Right atrium auricular region (tissue), 2 donors: ENCODE measurements around the gene EID2. TPM values are rescaled to one million over a fixed set of nuclear protein-coding genes. Genes with fewer than 3 reads are reported as not detected.

Experiments used
- DNase-seq: peaks from one replicate; pipeline ENCODE4 v3.0.0-alpha.2; 2019; ENCODE audit warnings: low spot score
- H3K27ac ChIP-seq, 2 donors: fragments of 200-600 bp; sonication (generic); 1 replicate in 1 of 2; 2 replicates in 1 of 2; pipeline ENCODE4 v1.5.1; 2016 to 2019
- H3K27me3 ChIP-seq, 2 donors: fragments of 200-600 bp; sonication (generic); one replicate each; pipeline versions ENCODE4 v1.5.1 to v1.6.0; 2017 to 2019
- H3K36me3 ChIP-seq: fragments of 200-600 bp; sonication (generic); one replicate; pipeline ENCODE4 v1.5.1; 2016
- H3K4me1 ChIP-seq, 2 donors: fragments of 200-600 bp; sonication (generic); one replicate each; pipeline versions ENCODE4 v1.5.1 to v1.6.0; 2017 to 2019
- H3K4me3 ChIP-seq, 2 donors: fragments of 200-600 bp; sonication (generic); 1 replicate in 1 of 2; 2 replicates in 1 of 2; pipeline ENCODE4 v1.5.1; 2017 to 2019; ENCODE audit warnings: mild to moderate bottlenecking in 1 of 2, moderate library complexity in 1 of 2
- H3K9me3 ChIP-seq, 2 donors: fragments of 200-600 bp; sonication (generic); one replicate each; pipeline ENCODE4 v1.5.1; 2019
- CTCF ChIP-seq, 2 donors: fragments of 200-600 bp; sonication (generic); IDR thresholded peaks; one replicate each; pipeline ENCODE4 v1.5.1; 2019; ENCODE audit warnings: antibody characterized with exemption in 2 of 2
- total RNA-seq, 2 donors: library from RNA; depleted of rRNA; stranded (reverse); fragments of >200 nt; gene quantifications; one replicate each; pipeline ENCODE4 v1.1.0, GENCODE V29; 2016

The EID2 gene
- total RNA-seq, 2 donors from 2014 or later, result 6.7 to 11.1 TPM

GRCh38 chr19:39507715-39508364 is 32.1 kb downstream of the EID2 start:
- Histone ChIP-seq H3K27me3 (peaks cover 0 to 9% of the 10 kb centered on the region in 2 donors), H3K9me3 (no peaks in the 10 kb centered on the region), H3K4me3 (peak overlapping the region in 1 of 2 donors; percentile 46), H3K27ac (no peak overlapping the region), H3K36me3 (no peaks in the 10 kb centered on the region), H3K4me1 (peaks cover 0 to 9% of the 10 kb centered on the region in 2 donors)
- no peak for DNase-seq
- no peak for TF ChIP-seq CTCF (IDR thresholded peaks at IDR 0.05)

GRCh38 chr19:39506944-39507714 is 32.8 kb downstream of the EID2 start:
- Histone ChIP-seq H3K4me3 (peak overlapping the region; percentile 17 to 46), H3K9me3 (no peaks in the 10 kb centered on the region), H3K27me3 (peaks cover 0 to 9% of the 10 kb centered on the region in 2 donors), H3K27ac (no peak overlapping the region), H3K36me3 (no peaks in the 10 kb centered on the region), H3K4me1 (peaks cover 0 to 9% of the 10 kb centered on the region in 2 donors)
- no peak for DNase-seq
- no peak for TF ChIP-seq CTCF (IDR thresholded peaks at IDR 0.05)

DNA sequence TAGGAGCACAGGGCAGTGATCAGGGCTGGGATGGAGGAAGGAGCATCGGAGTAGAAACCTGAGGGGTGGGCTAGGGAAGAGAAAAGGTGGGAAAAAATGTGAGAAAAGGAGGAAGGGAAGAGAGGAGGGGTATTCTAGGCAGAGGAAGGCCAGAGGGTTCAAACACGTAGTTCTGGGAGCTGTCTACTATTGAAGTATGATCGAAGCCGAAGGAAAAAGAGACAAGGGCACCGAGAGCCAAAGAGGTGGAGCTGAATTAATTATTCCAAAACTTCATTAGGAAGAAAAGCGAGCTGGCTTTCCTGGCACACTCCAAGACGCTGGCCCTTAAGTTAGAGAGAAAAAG is 33.4 kb downstream of the EID2 start:
- DNase-seq, result no peak
- TF ChIP-seq CTCF (IDR thresholded peaks at IDR 0.05), result no peak
- H3K36me3 ChIP-seq, result no peaks in the 10 kb centered on the region
- H3K27me3 ChIP-seq, result peaks cover 0 to 9% of the 10 kb centered on the region in 2 donors
- H3K4me3 ChIP-seq, result peak overlapping the region in 1 of 2 donors; percentile 46
- H3K4me1 ChIP-seq, result peaks cover 0 to 9% of the 10 kb centered on the region in 2 donors
- H3K9me3 ChIP-seq, result no peaks in the 10 kb centered on the region
- H3K27ac ChIP-seq, result no peak overlapping the region

- Histone ChIP-seq H3K36me3 (no peaks in the 10 kb centered on the region), H3K27me3 (peaks cover 4 to 14% of the 10 kb centered on the region in 2 donors), H3K27ac (no peak overlapping the region), H3K4me3 (no peak overlapping the region), H3K9me3 (no peaks in the 10 kb centered on the region), H3K4me1 (peaks cover 0 to 24% of the 10 kb centered on the region in 2 donors)
- peak; percentile 65 to 87 for TF ChIP-seq CTCF (IDR thresholded peaks at IDR 0.05)
- DNase-seq, result no peak
These were observed 37.1 kb downstream of the EID2 start for GRCh38 chr19:39502640-39503417.

- no peak overlapping the region for H3K4me3 ChIP-seq
- H3K36me3 ChIP-seq, result no peaks in the 10 kb centered on the region
- no peaks in the 10 kb centered on the region for H3K9me3 ChIP-seq
- peaks cover 0 to 19% of the 10 kb centered on the region in 2 donors for H3K4me1 ChIP-seq
- no peak for TF ChIP-seq CTCF (IDR thresholded peaks at IDR 0.05)
- peaks cover 4 to 10% of the 10 kb centered on the region in 2 donors for H3K27me3 ChIP-seq
- DNase-seq, result no peak
- H3K27ac ChIP-seq, result no peak overlapping the region
These were observed 38.6 kb downstream of the EID2 start for GRCh38 chr19:39501340-39501739.
